HG03571 (cell line): ENCODE results near the gene NTHL1.
"Not testable (repeated sequence)": the region's sequence is repeated elsewhere in the genome, so short reads cannot be mapped to it uniquely, and the experiment has no call there.

Experiments
- ATAC-seq: cut with Tn5 transposase; IDR thresholded peaks from one replicate; pipeline ENCODE4 v1.9.1; 2021; ENCODE audit not compliant: unreplicated experiment

The NTHL1 gene

DNA sequence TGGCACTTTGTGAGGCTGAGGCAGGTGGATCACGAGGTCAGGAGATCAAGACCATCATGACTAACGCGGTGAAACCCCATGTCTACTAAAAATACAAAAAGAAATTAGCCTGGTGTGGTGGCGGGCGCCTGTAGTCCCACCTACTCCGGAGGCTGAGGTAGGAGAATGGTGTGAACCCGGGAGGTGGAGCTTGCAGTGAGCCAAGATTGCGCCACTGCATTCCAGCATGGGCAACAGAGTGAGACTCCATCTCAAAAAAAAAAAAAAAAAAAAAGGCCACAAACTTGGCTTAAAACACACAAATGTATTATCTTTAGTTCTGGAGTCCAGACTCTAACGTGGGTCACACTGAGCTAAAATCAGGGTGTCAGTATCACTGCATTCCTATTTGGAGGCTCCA lies 35.9 kb downstream of the NTHL1 start:
- not testable (repeated sequence) for ATAC-seq

DNA sequence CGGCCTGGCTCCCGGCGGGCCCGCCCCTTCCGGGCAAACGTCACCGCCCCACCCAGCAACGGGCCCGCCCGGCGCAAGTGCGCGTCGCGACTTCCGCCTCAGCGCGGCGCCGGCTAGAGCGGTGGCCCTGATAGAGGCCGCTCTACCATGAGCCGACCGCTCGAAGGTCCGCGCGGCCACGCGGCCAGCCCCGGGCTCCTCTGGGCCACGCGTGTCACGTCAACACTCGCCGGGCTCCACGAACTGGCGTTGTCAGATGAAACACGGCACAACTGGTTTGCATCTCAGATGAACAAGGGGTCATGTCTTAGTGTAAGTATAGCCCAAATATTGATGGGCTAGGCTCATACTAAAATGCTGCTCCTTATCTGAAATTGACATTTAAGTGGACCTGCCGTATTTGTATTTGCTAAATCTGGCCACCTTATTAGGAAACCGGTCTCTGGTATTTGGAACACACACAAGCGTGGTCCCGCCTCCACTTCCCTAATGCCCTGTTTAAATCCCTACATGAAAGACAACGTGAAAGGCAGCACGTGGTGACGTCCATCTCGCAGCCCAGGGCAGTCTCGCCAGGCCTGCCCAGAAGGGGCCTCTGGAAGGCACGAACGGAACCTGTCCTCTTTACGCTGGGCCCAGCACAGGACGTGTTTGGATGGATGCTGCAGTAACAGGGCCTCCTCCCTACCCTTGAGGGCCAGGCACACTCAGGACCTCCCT lies 37.7 kb downstream of the NTHL1 start, which contains the start of gene ZNF598:
Gene ZNF598 (minus strand): TSS at position 31 of the 720 bp plus-strand sequence.
- peak; percentile 70 for ATAC-seq

DNA sequence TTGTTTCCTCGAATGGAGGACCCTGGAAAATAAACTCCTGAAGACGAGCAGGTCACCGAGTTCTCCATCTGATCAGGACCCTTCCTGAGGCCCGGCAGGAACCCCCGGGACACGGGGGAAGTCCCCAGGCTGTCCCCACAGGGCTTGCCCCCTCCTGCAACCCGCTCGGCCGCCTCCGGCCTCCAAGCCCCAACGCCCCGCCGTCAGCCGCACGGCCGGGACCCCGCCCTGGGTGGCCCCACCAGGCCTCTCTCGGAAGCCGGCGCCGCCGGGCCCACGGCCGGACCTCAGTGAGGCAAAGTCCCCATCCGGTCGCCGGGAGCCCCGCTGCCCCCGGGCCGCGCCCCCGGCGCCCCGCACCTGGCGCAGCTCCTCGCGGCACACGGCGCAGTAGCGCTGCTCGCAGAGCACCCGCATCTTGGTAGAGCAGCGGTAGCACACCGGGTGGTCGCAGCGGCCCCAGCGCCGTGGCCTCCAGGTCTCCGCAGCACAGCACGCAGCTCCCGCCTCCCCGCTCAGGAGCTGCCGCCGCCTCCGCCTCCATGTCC lies 38.4 kb downstream of the NTHL1 start:
- ATAC-seq = peak; percentile 31

GRCh38 chr16:2008631-2009163 lies 38.9 kb downstream of the NTHL1 start:
- ATAC-seq = no peak

- ATAC-seq = no peak
Observed at GRCh38 chr16:2008009-2008526, 39.6 kb downstream of the NTHL1 start.

- ATAC-seq = no peak
Observed at GRCh38 chr16:2007081-2007836, 40.4 kb downstream of the NTHL1 start.

DNA sequence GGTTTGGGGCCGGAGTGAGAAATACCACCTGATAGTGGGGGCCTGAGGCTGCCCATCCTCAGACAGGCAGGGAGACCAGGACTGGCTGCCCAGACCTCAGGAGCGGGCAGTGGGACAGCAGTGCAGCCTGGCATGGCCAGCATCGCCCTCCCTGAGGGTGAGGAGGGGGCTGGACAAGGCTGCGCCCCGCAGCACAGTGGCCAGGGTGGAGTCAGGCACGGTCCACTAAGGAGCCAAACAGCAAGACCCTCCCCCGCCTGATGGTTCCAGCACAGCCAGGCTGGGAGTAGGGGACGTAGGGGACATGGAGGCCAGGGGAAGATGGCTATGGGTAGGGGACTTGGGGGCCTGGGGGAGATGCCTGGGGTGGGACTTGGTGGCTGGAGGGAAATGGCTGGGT lies 41.3 kb downstream of the NTHL1 start:
- no peak for ATAC-seq

GRCh38 chr16:2005646-2006045 lies 42.0 kb downstream of the NTHL1 start:
- no peak for ATAC-seq

GRCh38 chr16:2004795-2005517 lies 42.7 kb downstream of the NTHL1 start:
- ATAC-seq = no peak

GRCh38 chr16:2003827-2004641 lies 43.6 kb downstream of the NTHL1 start:
- peak; percentile 48 for ATAC-seq

DNA sequence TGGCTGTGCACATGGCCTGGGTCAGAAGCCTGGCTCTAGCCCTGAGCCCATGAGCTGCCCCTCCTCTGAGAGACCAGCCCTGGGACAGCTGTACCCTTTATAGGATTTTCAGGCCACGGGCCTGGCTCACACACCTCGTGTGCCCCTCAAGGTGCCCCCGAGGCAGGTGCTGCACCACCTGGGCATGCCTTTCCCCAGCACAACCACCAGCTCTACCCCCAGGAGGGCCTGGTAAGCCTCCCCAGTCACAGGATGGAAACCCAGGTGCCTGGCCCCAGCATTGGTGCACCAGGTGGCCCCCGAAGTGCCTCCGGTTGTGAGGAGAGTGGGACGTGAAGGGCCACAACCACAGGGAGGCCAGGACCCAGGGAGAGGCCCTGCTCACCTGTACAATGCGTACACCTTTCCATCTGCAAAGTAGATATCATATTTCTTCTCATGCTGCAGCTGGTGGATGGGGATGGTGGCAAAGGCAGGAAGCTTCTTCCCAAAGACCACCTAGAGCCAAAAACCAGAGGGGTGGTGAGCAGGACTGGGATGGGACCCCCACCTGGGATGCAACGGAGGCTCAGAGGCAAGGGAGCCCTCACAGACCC lies 44.3 kb downstream of the NTHL1 start:
- ATAC-seq = no peak

DNA sequence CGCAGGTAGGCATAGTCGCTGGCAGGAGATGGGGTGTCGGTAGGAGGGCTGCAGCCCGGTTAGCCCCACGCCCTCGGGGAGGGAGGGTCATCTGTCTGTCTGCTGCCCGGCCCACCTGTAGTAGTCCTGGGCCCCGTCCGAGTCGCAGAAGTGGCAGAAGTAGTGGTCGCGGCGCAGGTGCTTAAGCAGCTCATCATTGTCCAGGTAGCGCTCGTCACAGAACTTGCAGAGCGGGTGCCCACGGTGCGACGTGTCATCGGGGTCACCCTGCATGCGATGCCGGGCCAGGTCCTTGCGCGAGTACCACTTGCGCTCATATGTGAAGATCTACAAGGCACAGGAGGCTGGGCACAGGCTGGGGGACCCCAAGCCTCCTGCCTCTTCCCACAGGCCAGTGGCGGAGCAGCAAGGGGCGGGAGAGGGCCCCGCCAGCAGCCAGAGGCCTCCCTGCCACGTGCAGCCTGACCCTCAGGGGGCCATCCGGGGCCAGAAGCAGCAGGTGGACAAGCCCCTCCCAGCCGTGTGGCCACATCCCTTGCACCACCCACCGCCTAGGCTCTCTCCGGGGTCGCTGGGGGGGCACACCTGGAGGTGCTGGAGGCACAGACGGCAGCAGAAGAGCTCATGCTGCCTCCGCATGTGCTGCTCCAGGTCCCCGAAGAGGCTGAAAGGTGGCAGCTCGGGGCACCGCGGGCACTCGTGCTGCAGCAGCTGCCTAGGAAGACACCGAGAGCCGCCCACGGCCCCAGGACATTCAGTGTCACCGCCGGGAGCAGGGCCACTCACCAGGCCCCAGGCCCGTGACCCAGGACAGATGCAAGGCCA lies 45.0 kb downstream of the NTHL1 start:
- no peak for ATAC-seq

GRCh38 chr16:2001456-2002355 lies 45.9 kb downstream of the NTHL1 start:
- ATAC-seq = no peak

GRCh38 chr16:2001035-2001434 lies 46.6 kb downstream of the NTHL1 start:
- ATAC-seq = no peak

GRCh38 chr16:1999866-2000514 lies 47.6 kb downstream of the NTHL1 start:
- no peak for ATAC-seq

GRCh38 chr16:1998852-1999801 lies 48.5 kb downstream of the NTHL1 start:
- ATAC-seq = no peak
